ENCODE data around the gene HIRA.
"Not testable (repeated sequence)": the region's sequence is repeated elsewhere in the genome, so short reads cannot be mapped to it uniquely, and the experiment has no call there.

The HIRA gene

DNA sequence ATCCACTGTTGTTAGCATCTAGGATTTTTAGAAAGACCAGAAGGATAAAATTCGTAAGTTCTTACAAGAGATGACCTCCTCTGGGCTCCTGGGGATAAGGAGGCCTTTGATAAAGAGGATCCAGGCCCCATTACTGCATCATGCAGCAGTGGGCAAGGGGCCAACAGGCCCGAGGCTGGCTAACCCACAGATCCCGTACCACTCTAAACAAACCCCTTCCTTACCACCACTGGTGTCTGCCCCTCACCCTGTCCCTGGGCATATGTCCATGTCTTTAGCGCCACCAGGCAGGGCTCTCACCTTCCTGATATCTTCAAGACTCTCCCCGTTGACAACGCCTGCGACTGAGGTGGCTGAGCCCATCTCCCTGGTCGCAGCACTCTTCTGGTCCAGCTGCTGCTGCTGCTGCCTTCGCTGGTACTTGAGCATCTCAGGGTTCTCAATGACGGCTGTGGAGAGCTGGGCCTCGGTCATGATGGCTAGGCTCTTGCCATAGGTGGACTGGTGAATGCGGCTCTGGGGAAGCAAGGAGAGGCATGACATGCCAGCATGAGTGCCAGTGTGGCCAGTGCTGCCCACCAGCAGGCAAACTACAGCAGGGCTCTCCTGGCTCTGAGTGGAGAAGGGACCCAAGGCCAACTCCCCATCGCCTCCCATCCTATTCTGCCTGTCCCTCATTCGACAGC, 46.2 kb downstream of the HIRA start:
- no peak for DNase-seq (ENCODE audit: low read depth)

DNA sequence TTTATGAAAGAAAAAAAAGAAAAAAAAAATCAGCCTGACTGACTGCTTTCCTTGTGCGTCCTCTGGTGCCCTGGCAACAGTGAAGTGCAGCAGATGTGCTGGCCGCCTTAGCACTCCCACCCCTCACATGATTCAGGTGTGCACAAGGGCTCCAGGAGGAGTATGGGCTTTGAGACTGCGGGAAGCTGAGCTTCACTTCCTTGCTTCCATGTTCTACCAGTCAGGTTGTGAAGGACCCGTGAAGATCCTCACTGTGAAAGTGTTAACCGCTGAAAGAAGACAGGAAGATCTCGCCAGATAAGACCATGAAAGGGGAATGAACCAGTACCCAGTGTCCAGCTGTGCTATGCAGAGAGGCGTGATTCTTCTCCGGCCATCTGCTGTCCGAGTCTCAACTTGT, 48.2 kb downstream of the HIRA start:
- no peak for DNase-seq (ENCODE audit: low read depth)

DNA sequence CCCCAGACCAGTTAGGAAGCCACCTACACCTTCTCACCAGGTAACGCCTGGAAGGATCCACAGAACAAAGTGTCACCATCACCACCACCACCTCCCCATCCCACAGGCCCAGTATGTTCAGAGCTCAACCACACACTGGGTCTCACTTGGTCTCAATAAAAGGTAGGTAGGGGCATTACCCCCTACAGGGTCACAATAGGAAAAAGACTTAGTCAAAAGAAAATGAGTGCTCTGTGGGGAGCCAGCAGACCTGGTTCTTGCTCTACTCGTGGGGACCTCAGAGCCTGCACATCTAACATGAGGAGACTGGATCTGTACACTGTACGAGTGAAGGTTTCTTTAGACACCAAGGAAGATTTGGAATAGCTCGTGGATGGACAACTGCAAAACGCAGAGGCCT, 49.3 kb downstream of the HIRA start:
- DNase-seq (ENCODE audit: low read depth): no peak

DNA sequence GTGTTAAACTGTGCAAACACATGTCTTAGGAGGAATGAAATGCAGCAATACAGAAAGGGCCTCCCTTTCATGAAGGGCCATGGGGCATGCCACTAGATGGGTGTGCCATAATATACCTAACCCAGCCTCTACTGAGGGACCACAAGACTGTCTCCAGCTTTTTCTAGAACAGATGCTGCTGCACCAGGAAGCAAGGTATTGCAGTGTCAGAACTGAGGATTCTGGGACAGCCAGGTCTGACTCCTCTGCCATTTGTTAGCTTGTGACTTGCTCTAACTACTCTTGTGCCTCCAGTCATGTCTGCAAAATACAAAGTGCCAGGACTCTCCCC, 53.2 kb downstream of the HIRA start:
- no peak for DNase-seq (ENCODE audit: low read depth)

DNA sequence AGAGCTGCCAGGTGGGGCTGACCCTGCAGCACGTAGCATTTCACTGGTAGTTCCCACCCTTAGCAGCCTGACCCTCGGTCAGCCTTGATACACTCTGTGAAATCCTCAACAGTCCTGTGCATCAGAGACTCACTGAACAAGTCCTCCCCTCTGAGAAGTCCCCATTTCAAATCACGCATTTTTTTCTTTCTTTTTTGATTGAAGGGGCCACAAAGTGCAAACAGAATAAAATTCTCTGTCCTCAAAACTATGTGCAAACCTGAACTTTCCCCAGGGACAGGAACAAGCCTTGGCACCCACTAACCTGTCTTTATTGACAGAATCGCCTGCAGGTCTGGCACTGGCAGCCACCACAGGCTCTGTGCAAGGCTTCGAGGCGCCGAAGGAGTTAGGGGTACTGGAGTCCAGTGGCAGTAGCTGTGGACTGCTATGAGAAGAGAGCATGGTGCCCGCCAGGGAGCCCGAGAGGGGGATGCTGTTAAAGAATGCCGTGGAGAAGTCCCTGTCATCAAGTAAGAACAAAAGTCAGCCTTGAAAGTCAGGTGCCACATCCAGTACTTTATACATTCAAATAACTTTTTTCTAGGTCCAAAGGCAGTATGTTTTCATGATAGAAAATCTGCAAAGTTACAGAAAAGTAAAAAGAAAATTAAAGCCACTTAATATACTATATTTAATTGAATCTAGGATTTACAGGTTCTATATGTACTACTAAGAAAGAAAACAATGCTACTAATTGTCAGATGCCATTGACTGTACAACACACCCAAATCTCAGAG, 53.8 kb downstream of the HIRA start:
- no peak for DNase-seq (ENCODE audit: low read depth)

DNA sequence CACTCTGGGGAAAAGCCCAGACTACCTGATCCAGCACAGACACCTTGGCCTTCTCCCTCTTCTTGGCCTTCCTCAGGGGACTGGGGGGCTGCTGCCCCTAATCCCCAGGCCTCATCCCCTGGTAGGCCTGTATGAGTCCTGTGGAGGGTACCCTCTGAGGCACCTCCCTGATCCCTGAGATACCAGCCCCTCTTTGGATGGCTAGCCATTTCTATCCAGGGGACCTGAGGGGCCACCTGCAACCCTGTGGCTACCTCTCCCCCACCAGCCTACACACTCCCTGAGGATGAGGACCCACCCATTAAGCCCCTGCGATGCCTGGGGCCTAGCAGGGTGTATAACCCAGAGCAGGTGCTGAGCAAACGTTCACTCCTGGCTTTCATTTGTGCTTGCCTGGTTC, 54.6 kb downstream of the HIRA start:
- DNase-seq (ENCODE audit: low read depth): no peak

DNA sequence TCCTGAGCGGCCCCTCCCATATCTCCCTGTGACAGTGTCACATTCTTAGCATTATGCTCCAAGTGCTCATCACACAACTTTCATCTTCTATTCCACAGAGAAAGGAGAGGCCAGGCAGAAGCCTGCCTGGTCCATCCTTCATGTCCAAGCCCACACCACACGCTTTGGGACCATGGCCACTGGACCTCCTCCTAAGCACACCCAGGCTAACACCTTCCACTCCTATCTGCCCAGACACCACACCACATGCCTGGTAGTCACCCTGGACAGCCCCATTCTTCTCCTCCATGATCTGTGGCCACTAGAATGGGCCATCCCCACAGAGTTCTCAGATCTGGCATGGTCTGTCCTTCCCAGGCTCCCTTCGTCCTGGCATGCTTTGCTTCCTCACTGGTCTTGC, 55.3 kb downstream of the HIRA start:
- DNase-seq (ENCODE audit: low read depth): no peak

DNA sequence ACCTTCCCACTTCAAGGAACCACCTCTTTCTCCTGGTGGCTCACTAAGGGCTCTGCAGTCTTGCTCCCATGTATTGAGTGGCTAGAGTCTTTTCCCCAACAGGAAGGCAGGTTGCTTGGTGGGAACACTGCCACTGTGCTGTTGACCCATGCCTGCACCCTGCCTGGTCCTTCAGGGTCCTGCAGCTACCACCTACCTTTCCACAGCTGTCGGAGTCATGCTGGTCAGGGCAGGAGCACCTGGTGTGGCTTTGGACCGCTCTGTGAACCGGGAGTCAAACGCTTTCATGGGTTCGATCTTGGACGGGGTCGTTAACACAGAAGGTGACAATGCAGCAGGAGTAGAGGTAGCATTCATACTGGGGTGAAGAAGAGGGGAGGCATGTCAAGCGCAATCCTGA, 56.1 kb downstream of the HIRA start:
- no peak for DNase-seq (ENCODE audit: low read depth)

DNA sequence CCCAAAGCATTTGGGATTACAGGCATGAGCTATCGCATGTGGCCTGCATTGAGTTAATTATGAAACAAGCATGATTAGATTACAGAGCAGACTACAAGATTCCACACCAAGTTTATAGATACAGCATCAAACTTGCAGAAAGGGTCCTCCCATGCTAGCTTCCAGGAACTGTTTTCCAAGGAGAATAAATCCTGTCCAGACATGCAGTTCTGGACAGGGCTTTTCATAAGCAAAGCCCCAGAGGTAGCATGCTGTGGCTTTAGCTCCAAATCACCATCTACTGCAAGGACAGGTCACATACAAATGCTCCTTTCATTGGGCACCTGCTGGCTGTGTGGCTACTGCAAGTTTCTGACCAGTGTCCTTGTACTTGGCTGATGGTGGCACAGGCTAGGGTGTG, 57.1 kb downstream of the HIRA start:
- DNase-seq (ENCODE audit: low read depth): no peak

DNA sequence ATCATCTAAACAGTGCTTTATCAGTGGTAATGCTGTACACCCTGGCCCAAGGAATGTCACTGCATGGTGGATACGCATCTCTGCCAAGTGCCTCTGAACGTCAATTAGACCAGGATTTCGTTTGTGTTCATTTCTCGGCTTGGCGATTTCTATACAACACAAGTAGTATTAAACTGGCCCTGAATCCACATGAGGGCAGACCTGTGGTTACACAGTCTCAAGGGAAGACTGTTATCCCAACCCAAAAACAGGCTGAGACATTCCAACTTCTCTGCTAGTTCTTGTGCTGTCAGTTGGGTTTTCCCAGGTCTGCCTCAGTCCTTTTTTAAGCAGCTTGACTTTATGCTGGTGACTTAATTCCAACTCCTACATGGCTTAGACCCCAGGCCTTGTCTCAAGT, 58.1 kb downstream of the HIRA start:
- no peak for DNase-seq (ENCODE audit: low read depth)

DNA sequence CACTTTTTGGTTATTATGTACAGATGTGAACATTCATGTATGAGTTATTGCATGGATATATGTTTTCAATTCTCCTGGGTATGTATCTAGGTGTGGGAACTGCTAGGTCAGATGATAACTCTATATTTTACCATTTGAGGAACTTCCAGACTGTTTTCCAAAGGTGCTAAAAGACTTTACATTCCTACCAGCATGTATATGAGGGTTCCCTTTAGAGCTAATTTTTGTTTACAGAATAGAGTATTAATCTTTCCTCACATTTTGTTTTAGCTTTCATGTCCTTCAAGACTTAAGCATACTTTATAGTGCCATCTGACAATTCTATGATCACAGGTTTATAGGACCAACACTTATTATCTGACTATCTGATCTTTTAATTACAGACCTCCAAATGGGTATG, 59.6 kb downstream of the HIRA start:
- DNase-seq (ENCODE audit: low read depth): no peak

DNA sequence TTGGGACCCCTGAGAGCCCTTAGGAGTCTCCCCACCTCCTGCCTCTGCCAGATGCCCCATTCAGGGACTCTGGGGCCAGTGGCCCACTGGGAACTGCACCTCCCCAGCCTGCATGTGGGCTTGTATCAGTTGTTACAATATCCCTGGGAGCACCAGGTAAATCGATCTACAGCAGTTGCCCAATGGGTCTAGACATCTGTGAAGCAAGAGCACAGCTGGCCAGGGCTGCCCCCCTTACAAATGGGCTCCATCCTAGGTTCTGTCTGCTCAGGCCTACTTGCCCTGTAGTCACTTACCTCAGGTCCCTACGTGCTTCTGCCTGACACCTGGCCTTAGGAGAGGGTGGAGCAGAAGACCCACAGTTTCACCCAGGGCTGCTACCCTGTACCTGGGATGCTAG, 62.7 kb downstream of the HIRA start:
- no peak for DNase-seq (ENCODE audit: low read depth)

DNA sequence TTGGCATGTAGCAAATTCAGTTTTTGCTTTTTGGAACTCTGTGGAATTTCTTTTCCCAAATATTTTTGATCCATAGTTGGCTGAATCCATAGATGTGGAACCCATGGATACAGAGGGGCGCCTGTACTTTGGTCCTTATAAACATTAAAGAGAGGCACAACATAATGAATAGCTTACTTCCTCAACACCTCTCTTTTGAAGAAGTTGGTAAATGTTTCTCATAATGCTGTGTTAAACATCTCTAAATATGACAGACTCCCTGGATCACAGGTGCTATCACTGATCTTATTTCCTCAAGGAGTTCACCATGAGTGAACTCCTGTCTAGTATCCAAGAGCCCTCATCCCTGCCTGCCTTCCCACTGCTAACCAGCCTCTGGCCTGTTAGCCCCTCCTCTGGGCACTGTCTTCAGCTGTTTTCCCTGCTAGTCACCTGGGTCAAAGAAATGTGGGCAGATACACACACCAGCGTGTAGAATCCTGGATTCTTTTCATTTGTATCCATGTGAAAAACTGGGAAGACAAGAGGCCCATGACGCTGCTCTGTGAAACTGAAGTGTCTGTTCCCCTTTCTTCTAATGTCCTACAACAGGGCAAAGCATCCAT, 63.7 kb downstream of the HIRA start:
- DNase-seq (ENCODE audit: low read depth): no peak

DNA sequence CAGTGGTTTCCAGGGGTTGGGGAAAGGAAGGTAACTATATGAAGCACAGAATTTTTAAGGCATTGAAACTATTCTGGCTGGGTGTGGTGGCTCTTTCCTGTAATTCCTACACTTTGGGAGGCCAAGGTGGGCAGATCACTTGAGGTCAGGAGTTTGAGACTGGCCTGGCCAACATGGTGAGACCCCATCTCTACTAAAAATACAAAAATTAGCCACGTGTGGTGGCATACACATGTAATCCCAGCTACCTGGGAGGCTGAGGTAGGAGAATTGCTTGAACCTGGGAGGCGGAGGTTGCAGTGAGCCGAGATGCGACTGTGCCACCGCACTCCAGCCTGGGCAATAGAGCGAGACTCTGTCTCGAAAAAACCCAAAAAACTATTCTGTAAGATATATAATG, 68.0 kb downstream of the HIRA start:
- not testable (repeated sequence) for DNase-seq (ENCODE audit: low read depth)

DNA sequence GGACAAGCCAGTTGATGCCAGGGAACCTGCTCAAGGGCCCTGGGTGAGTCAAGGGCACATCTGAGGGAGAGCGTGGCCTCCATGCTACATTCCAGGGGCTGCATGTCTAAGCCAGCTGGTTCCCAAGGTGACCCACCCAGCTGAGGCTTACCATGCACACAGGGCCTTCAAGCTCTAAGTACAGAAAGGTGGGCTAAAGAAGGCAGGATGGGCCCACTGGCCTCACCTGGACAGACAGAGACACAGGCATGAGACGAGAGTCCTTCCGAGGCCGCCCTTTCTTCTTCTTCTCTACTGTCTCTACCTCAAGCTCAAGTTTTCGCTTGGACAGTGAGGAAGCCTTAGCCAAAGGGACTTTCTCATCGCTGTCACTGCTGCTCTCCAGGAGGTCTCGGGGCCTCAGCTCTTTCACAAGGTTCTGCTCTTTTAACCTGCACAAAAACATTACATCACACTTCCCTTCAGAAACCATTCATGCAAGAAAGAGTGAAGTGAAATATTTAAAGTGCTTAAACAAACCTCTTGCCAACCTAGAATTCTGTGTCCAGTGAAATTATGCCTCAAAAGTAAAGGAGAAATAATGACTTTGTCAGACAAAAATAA, 69.9 kb downstream of the HIRA start:
- DNase-seq (ENCODE audit: low read depth): no peak

DNA sequence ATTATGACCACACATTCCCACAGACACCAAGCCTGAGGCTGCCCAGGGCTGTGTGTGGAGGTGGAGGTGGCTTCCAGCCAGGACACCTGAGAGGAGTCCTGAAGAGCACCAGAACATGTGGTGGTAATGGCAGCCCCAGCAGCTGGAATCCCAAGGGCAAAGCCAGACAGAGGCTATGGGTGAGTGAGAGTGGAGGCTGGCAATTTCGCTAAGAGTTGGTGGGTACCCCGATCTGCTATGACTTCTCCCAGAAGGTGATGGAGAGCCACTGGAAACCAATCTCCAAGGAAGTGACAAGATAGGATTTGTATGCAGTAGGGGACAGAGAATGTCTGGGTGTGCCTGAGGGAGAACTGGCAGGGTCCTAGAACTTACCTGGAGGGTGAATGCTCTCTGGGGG, 70.7 kb downstream of the HIRA start:
- DNase-seq (ENCODE audit: low read depth): no peak

DNA sequence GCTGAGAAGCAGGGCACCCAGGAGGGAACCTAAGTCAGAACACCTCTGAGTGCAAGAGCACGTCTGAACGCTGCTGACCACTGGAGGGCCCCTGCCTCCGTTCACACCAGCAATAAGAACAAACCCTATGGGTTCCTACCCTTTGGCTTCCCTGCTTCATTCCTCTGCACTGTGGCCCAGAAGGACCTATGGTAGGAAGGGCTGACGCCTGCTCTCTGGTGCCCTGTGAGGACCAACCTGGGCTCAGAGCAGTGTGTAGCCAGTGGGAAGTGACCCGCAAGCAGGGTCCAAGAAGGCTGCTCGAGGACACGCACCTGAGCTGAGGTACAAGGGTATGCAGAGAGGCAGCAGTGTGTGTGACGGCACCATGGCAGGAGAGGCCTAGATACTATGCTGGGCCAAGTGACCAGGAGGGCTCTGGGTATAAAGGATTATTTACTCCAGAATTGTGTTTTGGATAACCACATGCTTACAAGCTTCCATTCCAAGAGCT, 71.2 kb downstream of the HIRA start:
- no peak for DNase-seq (ENCODE audit: low read depth)

DNA sequence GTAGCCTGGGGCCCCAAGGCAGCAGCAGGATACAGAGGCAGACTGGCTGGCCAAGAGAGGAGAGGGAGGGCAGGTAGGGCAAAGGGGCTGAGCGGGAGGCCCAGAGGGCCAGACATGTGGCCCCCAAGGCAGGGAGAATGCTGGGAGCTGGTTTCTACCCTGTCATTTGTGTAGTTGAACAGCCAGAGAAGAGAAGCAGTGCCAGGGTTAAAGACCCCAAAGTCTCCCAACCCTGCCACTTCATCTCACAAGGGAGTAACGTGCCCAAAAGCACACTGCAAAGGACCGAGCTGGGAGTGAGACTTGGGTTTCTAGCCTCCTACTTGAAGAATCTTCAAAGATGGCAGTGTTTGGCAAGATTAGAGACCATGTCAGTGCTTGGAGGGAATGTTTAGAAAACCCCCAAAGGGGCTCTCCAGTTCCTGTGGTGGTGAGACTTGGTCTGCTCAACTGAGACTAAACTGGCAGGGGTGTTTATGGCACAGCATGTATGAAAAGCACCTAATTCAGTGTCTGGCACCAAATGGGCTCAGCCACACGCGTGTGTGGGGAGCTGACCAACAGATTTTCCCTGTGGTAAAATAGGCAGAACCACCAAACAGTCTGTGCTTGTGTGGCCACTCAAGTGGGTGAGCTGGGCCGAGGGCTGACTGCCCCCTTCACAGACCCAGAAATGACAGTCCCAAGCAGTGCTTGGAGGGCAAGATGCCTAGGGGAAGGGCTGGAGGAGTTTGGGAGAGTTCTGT, 71.8 kb downstream of the HIRA start:
- DNase-seq (ENCODE audit: low read depth): no peak

DNA sequence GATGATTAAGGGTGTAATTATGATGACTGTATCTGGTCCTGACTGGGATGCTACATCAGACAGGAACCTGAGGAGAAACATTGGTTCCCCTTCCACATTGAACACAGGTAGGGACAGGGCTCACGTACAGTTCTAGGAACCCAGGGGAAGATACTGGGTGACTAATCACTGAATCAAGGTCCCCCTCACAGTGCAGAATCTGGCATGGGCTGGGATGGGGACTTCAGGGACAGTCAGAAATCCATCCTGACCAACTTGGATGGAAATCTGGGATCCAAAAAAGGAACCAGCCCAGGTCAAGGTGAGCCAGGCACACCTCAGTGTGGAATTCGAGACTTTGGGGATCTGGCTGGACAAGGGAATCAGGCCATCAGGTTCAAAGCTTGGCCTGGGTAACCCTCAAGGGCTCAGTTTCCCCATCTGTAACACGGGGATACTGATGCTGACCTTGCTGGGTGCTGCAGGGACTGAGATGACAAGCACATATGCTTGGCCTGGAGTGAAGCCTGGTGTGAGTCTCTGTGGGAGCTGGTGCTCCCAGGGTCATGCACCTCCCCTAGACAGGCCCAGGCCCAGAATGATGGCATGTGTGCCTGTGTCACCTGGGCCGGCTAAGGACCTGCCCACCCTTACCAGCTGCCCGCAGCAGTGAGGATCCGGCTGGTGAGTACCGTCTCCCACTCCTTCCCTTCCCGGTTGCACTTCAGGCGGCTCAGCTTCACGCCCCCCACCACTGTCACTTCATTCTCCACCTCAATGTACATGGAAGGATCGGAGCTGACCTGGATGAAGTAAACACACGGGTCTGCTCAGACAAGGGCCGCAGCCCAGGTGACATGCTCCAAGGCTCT, 72.6 kb downstream of the HIRA start:
- DNase-seq (ENCODE audit: low read depth): no peak

DNA sequence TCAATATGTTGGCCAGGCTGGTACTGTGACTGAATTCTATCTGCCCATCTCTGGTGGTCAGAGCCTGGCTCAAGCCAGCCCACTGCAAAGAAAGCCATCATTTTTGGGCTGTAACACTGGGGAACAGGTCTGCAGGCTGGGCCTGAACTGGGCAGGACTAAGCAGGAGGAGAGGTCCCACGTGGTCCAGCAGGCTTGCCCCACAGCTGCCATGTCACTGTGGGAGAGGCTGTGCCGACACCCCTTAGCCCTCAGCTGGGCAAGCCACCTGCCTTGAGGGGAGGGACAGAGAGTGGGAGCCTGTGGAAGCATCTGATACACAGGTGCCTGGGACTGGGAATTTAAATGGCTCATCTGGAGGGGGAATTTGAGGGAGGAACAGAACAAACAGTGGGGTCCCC, 73.3 kb downstream of the HIRA start:
- DNase-seq (ENCODE audit: low read depth): no peak

Data from stimulated activated CD8-positive, alpha-beta memory T cell treated with anti-CD3 and anti-CD28 coated beads, Interleukin-12 subunit alpha, Interleukin-12 subunit beta, amount 100 ng/mL, for 1 hour (primary cell).